GM12891 (cell line): ENCODE data around the gene SLC25A12.

Experiments used
- POLR2A ChIP-seq: IDR thresholded peaks from 2 replicates; pipeline ENCODE4 v1.6.1; 2011; ENCODE audit warnings: low read depth, low read length, control low read depth
- POLR2AphosphoS5 ChIP-seq: IDR thresholded peaks from 2 replicates; pipeline ENCODE4 v1.6.1; 2011; ENCODE audit warnings: low read depth, low read length, control low read depth
- SPI1 ChIP-seq: IDR thresholded peaks from 2 replicates; pipeline ENCODE4 v1.6.1; 2011; ENCODE audit warnings: low read depth, low read length, control low read depth
- TAF1 ChIP-seq: IDR thresholded peaks from 2 replicates; pipeline ENCODE4 v1.6.1; 2011; ENCODE audit warnings: low read depth, low read length, control low read depth

DNA sequence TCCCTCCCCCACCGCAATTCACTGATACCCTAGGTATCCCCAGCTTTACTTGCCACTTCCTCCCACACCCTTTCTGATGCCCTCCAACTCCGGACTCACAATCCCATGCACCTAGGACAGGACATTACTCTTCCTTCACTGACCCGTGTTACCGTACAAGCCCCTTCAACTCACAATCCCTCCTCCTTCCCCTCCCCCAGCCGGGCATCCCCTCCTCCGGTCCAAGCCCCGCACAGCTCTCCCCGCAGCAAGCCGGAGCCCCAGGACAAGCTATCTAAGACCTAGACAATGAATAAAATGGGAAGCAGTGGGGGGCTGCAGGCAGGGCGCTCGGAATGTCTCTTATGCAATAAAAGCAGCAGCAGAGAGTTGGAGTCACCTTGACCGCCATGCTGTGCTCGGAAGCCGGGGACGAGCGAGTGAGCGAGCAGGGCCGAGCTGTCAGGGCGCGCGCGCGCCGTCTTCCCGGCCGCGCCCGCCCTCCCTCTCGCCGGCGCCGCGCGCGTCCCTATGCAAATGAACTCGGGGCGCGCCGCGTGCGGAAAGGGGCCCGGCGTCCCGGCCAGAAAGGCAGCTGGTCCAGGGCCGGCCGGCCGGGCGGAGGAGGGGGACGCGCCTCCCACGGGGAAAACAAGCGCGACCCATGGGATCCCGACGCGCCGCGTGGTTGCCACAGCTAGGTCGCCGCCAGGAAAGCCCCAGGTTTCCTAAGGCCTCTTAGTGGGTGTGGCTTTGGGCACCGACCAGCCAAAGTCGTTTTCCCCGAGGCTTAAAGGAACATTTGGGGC lies at the start of gene SLC25A12:
- TF ChIP-seq POLR2A: peak; percentile 81
- TF ChIP-seq POLR2AphosphoS5: peak; percentile 62; the same call in 1 of the 2 replicates
- peak; percentile 80 for TF ChIP-seq TAF1
- TF ChIP-seq SPI1: peak; percentile 59; the same call in 1 of the 2 replicates
